COR-L47 (cell line): Measurements from ENCODE around the gene PAPPA2.
A peak's percentile ranks its signal among the peaks of the same experiment; 100 is the strongest.

ENCODE experiments used
- DNase-seq: peaks from one replicate; lab custom pipeline; 2025; lab: John Stamatoyannopoulos, UW

The PAPPA2 gene

DNA sequence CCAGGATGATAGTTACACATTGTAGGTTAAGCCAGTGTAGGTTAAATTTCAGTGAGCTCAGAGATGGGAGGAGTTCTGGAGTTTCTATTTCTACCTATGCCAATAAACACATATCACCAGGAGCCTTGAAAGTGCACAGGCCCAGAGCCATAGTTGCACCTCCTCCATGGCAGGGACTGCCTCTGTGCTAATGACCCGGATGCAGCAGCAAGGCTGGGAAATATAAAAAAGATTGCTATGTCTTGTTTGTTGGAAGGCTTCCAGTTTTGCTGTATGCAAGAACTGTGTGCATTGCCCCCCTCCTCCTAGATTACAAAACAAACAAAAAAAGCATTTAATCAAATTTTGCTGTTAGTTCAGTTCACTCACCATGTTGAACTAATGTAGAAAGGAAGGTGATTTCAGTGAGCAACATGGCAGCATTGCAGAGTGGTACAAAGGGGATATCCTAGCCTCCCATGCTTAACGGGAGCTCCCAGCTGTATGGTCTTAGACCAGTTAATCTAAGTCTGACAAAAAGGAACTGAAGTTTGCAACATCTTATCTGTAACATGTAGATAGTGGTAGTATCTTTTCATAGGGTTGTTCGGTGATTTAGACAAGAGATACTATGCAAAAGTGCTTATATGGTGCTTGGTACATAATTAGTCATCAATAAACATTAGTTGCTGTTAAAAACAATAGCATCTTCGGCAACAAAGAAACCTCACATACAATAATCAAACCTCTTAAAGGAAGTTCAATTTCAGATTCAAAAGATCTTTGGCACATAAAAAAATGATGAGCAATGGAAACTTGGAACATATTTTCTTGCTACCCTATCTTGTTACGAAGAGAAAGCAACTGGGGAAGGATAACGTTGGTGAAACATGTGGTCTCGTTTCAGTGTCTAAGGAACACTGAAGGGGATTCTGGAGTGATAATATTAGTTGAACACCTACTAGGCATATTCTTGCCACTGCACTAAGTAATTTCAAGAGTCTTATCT, 392.1 kb downstream of the PAPPA2 start:
- DNase-seq: peak; percentile 74

DNA sequence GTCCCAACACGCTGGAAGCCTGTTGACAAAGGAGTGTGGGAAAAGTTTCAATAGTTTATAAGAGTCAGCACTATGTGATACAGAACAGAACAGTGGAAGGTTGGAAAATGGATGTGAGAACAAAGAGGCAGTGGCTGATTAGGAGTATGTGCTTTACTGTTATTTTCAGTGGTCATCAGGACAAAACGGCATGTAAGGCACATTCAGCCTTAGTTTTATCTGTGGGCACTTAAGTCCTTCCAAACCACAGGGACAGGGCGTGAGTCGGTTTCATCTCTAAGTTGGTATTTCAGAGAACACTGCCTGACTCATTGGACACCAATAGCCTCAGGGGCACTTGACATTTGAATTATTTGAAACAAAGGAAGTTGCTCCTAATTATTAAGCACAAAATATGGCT, 394.7 kb downstream of the PAPPA2 start:
- DNase-seq: peak; percentile 11

- DNase-seq: no peak
Observed at GRCh38 chr1:176858433-176858916, 395.5 kb downstream of the PAPPA2 start.

DNA sequence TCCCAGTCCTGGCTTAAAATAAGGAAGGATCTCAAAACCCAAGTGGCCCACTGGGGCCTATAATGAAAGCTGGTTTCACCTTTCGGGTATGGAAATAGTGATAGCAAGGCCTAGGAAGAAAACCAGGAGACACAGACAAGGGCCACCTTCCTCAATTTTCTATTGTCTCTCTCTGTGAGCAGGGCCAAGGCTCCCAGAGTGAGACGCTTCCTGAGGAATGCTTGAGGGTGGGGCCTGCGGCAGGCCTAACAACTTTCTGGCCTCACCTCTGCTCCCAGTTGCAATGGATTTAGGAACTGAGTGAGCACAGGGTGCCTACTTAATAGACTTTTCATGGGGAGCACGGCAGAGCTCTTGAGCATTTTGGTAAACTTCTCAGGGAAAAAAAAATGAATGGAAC, 400.6 kb downstream of the PAPPA2 start:
- no peak for DNase-seq

- no peak for DNase-seq
Observed at GRCh38 chr1:176864211-176864610, 401.2 kb downstream of the PAPPA2 start.

DNA sequence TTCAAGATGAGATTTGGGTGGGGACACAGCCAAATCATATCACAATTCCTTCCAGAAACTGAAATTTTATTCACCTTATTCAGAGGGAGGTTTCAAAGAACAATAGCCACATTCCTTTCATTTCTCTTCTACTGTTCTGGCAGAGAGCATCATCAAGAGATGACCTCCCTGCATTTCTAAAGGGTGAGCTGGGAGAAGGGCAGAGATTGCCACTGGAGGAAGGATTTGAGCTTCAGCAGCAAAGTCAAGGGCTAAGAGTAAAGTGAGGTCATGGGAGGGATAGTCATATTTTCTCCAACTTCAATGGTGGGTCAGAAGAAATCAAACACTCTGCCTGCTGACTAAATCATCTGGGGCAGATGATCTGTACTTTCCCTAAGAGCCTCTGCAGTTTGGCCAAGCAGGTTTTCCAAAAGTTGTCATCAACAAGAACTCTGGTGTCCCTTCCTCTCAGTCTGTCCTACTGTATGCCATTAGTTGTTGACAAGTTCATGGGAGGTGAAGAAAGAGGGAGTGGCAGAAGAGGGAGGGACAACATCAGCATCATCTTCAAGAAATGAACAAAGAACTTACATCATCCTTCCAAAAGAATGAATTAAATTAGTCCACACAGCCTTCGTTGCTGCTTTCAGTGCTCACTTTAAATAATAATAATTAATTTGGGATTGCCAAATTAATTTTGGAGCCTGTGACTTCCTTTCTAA, 403.2 kb downstream of the PAPPA2 start:
- no peak for DNase-seq

DNA sequence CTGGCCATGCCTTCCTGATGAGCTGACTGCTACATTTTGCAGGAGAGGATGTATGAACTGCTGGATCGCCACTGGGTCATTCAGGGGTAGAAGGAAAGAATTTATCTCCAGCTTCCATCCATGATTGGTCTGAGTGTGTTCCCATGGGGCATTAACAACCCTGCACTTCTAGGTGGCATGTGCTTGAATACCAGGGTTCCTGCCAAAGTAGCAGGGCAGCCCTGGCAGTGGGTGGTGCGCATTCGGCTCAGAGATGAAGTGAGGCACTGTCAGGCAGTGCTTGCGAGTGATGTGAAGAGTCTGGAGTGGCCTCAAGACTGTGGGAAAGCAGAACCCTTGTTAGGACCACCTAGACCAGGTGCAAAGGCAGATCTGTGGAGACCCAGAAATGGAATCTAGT, 406.6 kb downstream of the PAPPA2 start:
- no peak for DNase-seq

DNA sequence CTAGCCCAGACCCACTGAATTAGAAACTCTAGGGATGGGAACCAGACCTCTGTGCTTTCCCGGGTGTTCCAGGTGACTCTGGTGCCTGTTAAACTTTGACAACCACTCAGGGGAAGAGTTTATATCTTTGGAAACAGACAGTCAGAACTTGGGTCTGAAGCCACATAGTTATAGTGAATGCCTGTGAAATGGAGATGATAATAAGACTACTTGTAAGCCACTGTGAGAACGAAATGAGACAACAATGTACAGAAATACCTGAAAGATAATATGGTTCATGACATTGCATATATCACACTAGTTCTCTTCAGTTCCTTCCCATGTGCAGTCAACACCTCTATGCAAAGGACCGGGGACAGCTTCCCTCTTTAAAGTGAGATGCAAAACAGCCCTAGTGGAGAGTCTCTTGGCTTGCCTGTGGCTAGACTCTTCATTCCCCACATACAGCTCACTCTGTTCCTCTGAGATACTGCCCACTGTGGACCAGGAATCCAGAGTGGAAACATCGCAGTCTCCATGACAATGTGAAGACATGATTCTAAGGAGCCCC, 414.1 kb downstream of the PAPPA2 start:
- DNase-seq: no peak

DNA sequence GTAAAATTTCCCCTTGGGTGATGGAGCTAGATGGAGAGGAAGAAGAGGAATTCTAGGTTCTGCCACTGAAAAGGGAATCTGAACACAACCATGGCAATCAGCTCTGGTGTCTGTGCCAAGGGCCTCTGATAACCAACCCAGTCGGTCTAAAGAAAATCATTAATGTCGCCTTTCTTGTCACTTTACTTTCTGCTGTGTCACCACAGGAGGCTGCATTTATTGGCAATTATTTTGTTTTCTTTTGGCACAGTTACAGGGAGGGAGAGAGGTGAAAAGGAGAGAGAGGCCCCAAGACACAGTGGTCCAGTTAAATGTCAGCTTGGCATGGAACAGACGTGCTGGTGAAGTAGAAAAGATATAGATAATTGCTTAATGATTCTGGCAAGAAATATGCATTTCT, 414.6 kb downstream of the PAPPA2 start:
- peak; percentile 22 for DNase-seq

DNA sequence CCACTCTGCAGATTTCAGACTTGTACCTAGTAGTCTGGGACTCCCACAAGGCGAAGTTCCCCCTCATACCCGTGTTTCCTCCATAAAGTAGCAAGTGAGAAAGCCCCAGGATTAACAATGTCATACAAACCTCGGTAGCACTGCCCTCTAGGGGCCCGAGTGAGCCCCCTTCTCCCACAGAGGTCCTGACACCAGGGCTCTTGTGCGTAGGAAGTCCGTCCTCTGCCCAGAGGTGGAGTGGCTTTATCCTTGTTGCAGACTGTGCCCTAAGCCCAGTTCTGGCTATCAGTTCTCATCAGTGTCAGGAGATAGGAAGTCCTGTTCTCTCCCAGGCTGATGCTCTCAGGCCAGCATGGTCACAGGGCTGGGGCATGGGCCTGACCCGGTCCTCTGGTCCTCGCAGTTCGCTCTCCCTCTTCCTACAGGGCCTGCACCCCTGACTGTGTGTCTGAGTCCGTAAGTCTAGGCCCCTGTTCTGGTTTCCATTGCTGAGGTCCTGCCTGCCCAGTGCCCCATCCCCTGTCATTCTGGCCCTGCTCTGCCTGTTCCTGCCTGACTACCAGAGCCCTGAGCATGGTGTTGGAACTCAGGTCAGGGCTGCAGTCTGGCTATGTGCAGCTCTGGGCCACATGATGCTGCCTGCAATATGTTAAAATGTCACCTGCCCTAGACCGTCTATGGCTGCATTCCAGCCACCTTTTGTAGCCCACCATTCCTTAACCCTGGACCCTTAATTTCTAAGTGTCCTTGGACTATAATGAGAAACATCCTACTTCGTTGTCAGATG, 416.0 kb downstream of the PAPPA2 start:
- DNase-seq: no peak

DNA sequence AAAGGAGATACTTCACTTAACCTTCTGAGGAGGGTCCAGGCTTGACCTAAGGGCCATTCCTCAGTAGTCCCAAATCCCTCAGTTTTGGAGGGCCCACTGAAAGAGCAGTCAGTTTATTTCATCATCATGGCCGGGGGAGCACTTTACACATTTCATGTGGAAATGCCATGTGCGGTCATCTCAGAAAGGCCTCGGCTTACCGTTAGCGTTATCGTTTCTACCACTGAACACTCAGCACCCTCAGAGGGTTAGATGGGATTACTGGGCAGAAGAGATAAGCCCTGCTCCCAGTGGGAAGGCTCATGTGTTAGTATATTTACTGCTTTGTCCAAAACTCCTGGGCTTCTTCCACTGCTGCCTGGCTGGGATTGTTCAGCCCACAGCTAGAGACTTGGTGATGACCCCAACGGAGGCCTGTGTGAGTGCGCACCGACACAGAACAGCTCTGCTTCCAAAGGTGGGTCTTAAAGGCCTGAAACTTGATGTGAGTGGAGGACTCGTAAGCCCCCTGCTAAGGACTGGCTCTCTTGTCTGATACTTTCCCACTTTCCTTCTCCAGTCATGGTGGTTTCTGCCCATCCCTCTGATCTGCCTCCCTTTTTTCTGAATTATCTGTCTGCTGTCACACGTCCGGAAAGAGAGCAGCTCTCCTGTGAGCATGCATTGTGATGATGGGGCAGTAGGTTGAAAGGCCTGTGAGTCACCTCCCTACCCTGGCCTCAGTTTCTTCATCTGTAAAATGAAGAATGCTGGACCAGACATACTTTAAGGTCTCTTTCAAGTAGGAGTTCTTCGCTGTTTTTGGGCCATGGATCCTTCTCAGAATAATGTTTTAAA, 417.0 kb downstream of the PAPPA2 start:
- no peak for DNase-seq

DNA sequence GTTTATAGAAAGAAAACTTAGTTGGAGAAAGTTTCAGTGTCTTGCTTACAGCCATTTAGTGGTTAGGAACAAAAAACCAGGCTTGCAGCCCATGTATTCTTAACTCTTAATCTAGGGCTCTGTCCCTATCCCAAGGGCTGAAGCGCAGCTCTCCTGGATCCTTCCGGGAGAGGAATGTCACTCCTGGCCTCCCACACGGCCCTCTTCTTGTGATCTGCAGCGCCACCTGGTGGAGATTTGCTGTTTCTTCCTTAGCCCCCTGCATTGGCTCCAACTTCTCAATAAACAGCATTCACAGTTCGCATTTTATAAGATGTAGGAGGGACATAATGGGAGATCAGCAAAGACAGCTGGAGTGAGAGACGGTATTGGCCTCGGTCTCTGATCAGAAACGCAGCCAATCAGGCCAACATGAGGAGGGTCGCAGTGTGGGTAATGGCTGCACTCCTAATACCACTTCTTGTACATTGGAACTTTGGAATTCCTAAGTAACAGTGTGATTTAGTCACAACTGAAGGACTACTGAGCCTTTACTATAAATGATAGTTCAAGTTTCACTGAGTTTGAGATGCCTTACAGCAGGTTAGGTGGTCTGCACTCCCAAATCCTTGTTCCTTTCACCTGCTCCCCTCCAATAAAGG, 418.1 kb downstream of the PAPPA2 start:
- peak; percentile 69 for DNase-seq

- no peak for DNase-seq
Observed at GRCh38 chr1:176884286-176884685, 421.3 kb downstream of the PAPPA2 start.

- no peak for DNase-seq
Observed at GRCh38 chr1:176884911-176885310, 421.9 kb downstream of the PAPPA2 start.

GRCh38 chr1:176885341-176885740, 422.4 kb downstream of the PAPPA2 start:
- no peak for DNase-seq

- no peak for DNase-seq
Observed at GRCh38 chr1:176885751-176886150, 422.8 kb downstream of the PAPPA2 start.

- no peak for DNase-seq
Observed at GRCh38 chr1:176888471-176889032, 425.6 kb downstream of the PAPPA2 start.

DNA sequence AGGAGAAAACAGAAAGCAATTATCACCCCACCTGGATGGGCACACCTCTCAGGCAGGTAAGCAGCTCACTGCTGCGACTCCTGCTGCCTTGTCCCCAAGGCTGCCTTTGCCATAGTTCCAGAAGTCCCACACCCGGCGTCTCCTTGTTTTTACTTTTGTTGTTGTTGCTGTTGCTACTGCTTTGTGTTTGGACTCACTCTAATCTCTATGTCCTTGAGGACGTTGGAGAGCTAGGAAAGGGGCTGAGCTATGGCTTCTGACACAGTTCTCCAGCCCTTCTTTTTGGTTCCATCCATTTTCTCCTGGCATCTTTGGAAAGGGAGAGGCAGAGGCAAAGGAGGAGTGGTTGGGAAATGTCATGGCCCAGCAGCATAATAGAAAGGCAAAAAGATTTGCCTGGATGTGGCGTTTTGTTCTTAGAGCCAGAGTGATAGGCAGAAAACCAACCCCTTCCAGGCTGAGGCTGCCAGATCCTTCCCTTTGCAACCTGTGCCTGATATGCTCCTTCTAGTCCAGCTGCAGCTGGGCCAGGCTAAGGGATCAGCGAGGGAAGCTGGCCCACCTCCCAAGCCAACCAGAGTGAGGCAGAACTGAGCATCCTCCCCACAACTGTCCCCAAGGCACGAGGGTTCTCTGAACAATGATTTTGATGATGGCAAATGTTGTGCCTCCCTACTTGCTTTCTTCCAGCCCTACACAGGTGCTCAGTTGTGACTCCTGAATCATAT, 430.8 kb downstream of the PAPPA2 start:
- DNase-seq: no peak

GRCh38 chr1:176894450-176894849, 431.5 kb downstream of the PAPPA2 start:
- no peak for DNase-seq
